H1 (cell line): ENCODE data around the gene RHOV. TPM values are rescaled to one million over a fixed set of nuclear protein-coding genes. Genes with fewer than 3 reads are reported as not detected.

ENCODE experiments used
- CTCF ChIA-PET: fragments of 300-600 bp; sonication (Branson Sonifier 250); formaldehyde crosslinking; loops from one replicate; lab custom pipeline; 2021; ENCODE audit not compliant: partially characterized antibody; lab: Charles Lee
- POLR2A ChIA-PET: fragments of 300-600 bp; sonication (Branson Sonifier 250); formaldehyde crosslinking; loops from one replicate; lab custom pipeline; 2021; ENCODE audit warnings: inconsistent platforms; ENCODE audit not compliant: partially characterized antibody; lab: Charles Lee
- DNase-seq, 2 experiments: peaks; one replicate each; pipeline versions ENCODE4 v3.0.0 to v3.0.0-alpha.2; 2010 to 2022; ENCODE audit warnings: low spot score in 2 of 2, low read depth in 1 of 2, mixed read lengths in 1 of 2
- FAIRE-seq: peaks from 2 replicates; lab custom pipeline; 2011; peaks lifted over from hg19 to GRCh38; lab: Jason Lieb, UNC
- H2AFZ ChIP-seq: 2 replicates; pipeline ENCODE4 v1.8.1; 2012; ENCODE audit warnings: low read length, inconsistent platforms
- H2AK5ac ChIP-seq: 2 replicates; pipeline ENCODE4 v1.6.1; 2013; ENCODE audit warnings: low read depth, low read length
- H2BK120ac ChIP-seq: replicated peaks from 2 replicates; pipeline ENCODE3; 2013; ENCODE audit warnings: low read depth, low read length, inconsistent platforms
- H2BK12ac ChIP-seq: 2 replicates; pipeline ENCODE4 v1.6.1; 2013; ENCODE audit warnings: low read depth, low read length
- H2BK15ac ChIP-seq: 2 replicates; pipeline ENCODE4 v1.6.1; 2013; ENCODE audit warnings: low read length
- H2BK20ac ChIP-seq: 2 replicates; pipeline ENCODE4 v1.6.1; 2013; ENCODE audit warnings: low read length
- H2BK5ac ChIP-seq: 2 replicates; pipeline ENCODE4 v1.6.1; 2013; ENCODE audit warnings: low read depth, low read length
- H3K14ac ChIP-seq: 2 replicates; pipeline ENCODE4 v1.6.1; 2013; ENCODE audit warnings: inconsistent platforms; ENCODE audit not compliant: insufficient read length
- H3K18ac ChIP-seq: 2 replicates; pipeline ENCODE4 v1.6.1; 2013; ENCODE audit warnings: low read length; ENCODE audit errors: extremely low read depth
- H3K23ac ChIP-seq: 2 replicates; pipeline ENCODE4 v1.6.1; 2013; ENCODE audit warnings: inconsistent platforms; ENCODE audit not compliant: insufficient read length
- H3K23me2 ChIP-seq: 2 replicates; pipeline ENCODE4 v1.6.1; 2013; ENCODE audit warnings: low read depth, low read length
- H3K27ac ChIP-seq: 2 replicates; pipeline ENCODE4 v1.6.1; 2011; ENCODE audit warnings: low read depth, low read length, inconsistent platforms
- H3K27me3 ChIP-seq, 4 experiments: replicated peaks in 1 of 4; 1 replicate in 1 of 4; 2 replicates in 3 of 4; pipeline versions ENCODE4 v1.6.1 to v1.8.1; 2011 to 2013; ENCODE audit warnings: low read length in 3 of 4, mild to moderate bottlenecking in 3 of 4, inconsistent platforms in 2 of 4, mixed read lengths in 2 of 4, moderate library complexity in 1 of 4; ENCODE audit not compliant: control insufficient read depth in 3 of 4, insufficient read depth in 3 of 4; ENCODE audit errors: extremely low read depth in 1 of 4
- H3K36me3 ChIP-seq, 4 experiments: 2 replicates each; pipeline versions ENCODE4 v1.6.1 to v1.8.1; 2011 to 2013; ENCODE audit warnings: mild to moderate bottlenecking in 4 of 4, low read length in 3 of 4, moderate library complexity in 2 of 4, control low read depth in 1 of 4, inconsistent platforms in 1 of 4; ENCODE audit not compliant: insufficient read depth in 4 of 4, control insufficient read depth in 2 of 4
- H3K4ac ChIP-seq: replicated peaks from 2 replicates; pipeline ENCODE3; 2013; ENCODE audit warnings: low read length, low read depth, mixed read lengths, inconsistent platforms; ENCODE audit not compliant: insufficient read length
- H3K4me1 ChIP-seq, 4 experiments: replicated peaks in 1 of 4; 1 replicate in 1 of 4; 2 replicates in 3 of 4; pipeline versions ENCODE4 v1.6.1 to v1.8.1; 2011 to 2013; ENCODE audit warnings: low read length in 3 of 4, inconsistent platforms in 2 of 4, mixed read lengths in 1 of 4; ENCODE audit not compliant: insufficient read depth in 4 of 4, control insufficient read depth in 3 of 4
- H3K4me2 ChIP-seq, 2 experiments: 2 replicates each; pipeline versions ENCODE4 v1.6.1 to v1.8.1; 2011 to 2013; ENCODE audit warnings: low read depth in 2 of 2, low read length in 2 of 2, control low read depth in 1 of 2, inconsistent platforms in 1 of 2, mild to moderate bottlenecking in 1 of 2; ENCODE audit not compliant: insufficient read depth in 1 of 2
- H3K4me3 ChIP-seq, 4 experiments: fragments of 200-600, 300-600 bp in 1 of 4; sonication (generic), shearing (Covaris generic), sonication (Bioruptor Twin) in 1 of 4; 2 replicates each; pipeline versions ENCODE4 v1.5.1 to v1.8.1; 2011 to 2016; ENCODE audit warnings: low read length in 4 of 4, low read depth in 3 of 4, control low read depth in 2 of 4, inconsistent platforms in 2 of 4, mild to moderate bottlenecking in 2 of 4, mixed read lengths in 1 of 4, moderate library complexity in 1 of 4; ENCODE audit not compliant: insufficient read depth in 2 of 4; ENCODE audit errors: extremely low read depth in 1 of 4
- H3K56ac ChIP-seq: replicated peaks from 2 replicates; pipeline ENCODE3; 2013; ENCODE audit warnings: low read depth, mild to moderate bottlenecking, mixed read lengths, low read length, inconsistent platforms; ENCODE audit not compliant: insufficient read length
- H3K79me1 ChIP-seq: 2 replicates; pipeline ENCODE4 v1.6.1; 2013; ENCODE audit warnings: low read depth, low read length, control low read depth
- H3K79me2 ChIP-seq, 2 experiments: 2 replicates each; pipeline versions ENCODE4 v1.6.1 to v1.8.1; 2012 to 2013; ENCODE audit warnings: low read length in 2 of 2, mild to moderate bottlenecking in 2 of 2, inconsistent platforms in 1 of 2; ENCODE audit not compliant: insufficient read depth in 2 of 2, control insufficient read depth in 1 of 2
- H3K9ac ChIP-seq, 4 experiments: replicated peaks in 1 of 4; 1 replicate in 1 of 4; 2 replicates in 3 of 4; pipeline versions ENCODE4 v1.6.1 to v1.8.1; 2011 to 2013; ENCODE audit warnings: low read depth in 3 of 4, low read length in 3 of 4, control low read depth in 2 of 4, mild to moderate bottlenecking in 2 of 4, moderate library complexity in 2 of 4, inconsistent platforms in 1 of 4; ENCODE audit errors: extremely low read depth in 1 of 4
- H3K9me3 ChIP-seq, 2 experiments: 2 replicates each; pipeline versions ENCODE4 v1.6.1 to v1.8.1; 2012 to 2013; ENCODE audit warnings: mild to moderate bottlenecking in 2 of 2, moderate library complexity in 2 of 2, control low read depth in 1 of 2, inconsistent platforms in 1 of 2, low read depth in 1 of 2, low read length in 1 of 2, mixed read lengths in 1 of 2; ENCODE audit not compliant: insufficient read depth in 2 of 2
- H4K20me1 ChIP-seq, 2 experiments: replicated peaks in 1 of 2; 2 replicates each; pipeline versions ENCODE3 to v1.8.1; 2011 to 2013; ENCODE audit warnings: inconsistent platforms in 2 of 2, low read length in 2 of 2, mild to moderate bottlenecking in 1 of 2; ENCODE audit not compliant: insufficient read depth in 2 of 2, control insufficient read depth in 1 of 2
- H4K5ac ChIP-seq: 2 replicates; pipeline ENCODE4 v1.6.1; 2013; ENCODE audit warnings: low read length, low read depth, mixed read lengths, inconsistent platforms; ENCODE audit not compliant: insufficient read length
- H4K8ac ChIP-seq: 2 replicates; pipeline ENCODE4 v1.8.0; 2013; ENCODE audit warnings: mild to moderate bottlenecking, moderate library complexity, low read length, inconsistent platforms; ENCODE audit not compliant: insufficient read depth; ENCODE audit errors: extremely low read depth
- H4K91ac ChIP-seq: replicated peaks from 2 replicates; pipeline ENCODE3; 2013; ENCODE audit warnings: low read length, mixed read lengths, inconsistent platforms; ENCODE audit not compliant: insufficient read length
- ATF3 ChIP-seq: IDR thresholded peaks from 2 replicates; pipeline ENCODE4 v1.6.1; 2011; ENCODE audit warnings: low read depth, mild to moderate bottlenecking, low read length; ENCODE audit not compliant: insufficient read depth
- BCL11A ChIP-seq, 2 experiments: IDR thresholded peaks; one replicate each; pipeline ENCODE4 v1.6.1; 2011; ENCODE audit warnings: low read depth in 2 of 2, low read length in 2 of 2, mild to moderate bottlenecking in 2 of 2
- CHD1 ChIP-seq: IDR thresholded peaks from 2 replicates; pipeline ENCODE4 v1.6.1; 2012; ENCODE audit warnings: low read depth, low read length, improper control_type of control experiment
- EP300 ChIP-seq, 2 experiments: IDR thresholded peaks; 1 replicate in 1 of 2; 2 replicates in 1 of 2; pipeline ENCODE4 v1.6.1; 2011 to 2012; ENCODE audit warnings: low read depth in 2 of 2, low read length in 2 of 2, mild to moderate bottlenecking in 2 of 2, borderline replicate concordance in 1 of 2, inconsistent platforms in 1 of 2, moderate library complexity in 1 of 2
- EZH2 ChIP-seq: fragments of 200-600 bp; sonication (generic); IDR thresholded peaks from 2 replicates; pipeline ENCODE4 v1.7.1; 2012; ENCODE audit warnings: low read depth, mild to moderate bottlenecking, moderate library complexity, low read length, inconsistent platforms; ENCODE audit not compliant: severe bottlenecking
- KDM5A ChIP-seq: fragments of 200-600 bp; IDR thresholded peaks from 2 replicates; pipeline ENCODE4 v1.7.1; 2012; ENCODE audit warnings: mild to moderate bottlenecking, low read length, inconsistent platforms, mixed read lengths
- POLR2AphosphoS5 ChIP-seq: IDR thresholded peaks from 2 replicates; pipeline ENCODE4 v1.6.1; 2011; ENCODE audit warnings: low read depth, low read length
- RBBP5 ChIP-seq: IDR thresholded peaks from 2 replicates; pipeline ENCODE4 v1.7.1; 2012; ENCODE audit warnings: low read depth, mild to moderate bottlenecking, inconsistent platforms, low read length, moderate library complexity, borderline replicate concordance
- WGBS, 2 experiments: shearing (Covaris generic) in 1 of 2; methylation state at CpG; one replicate each; pipeline versions ENCODE4 v1.1.6 to v1.1.7; 2013 to 2015; ENCODE audit warnings: low lambda C conversion rate in 2 of 2, mixed read lengths in 2 of 2, inconsistent platforms in 1 of 2, low coverage in 1 of 2, missing lambda C conversion rate in 1 of 2; ENCODE audit not compliant: insufficient replicate concordance in 2 of 2, insufficient coverage in 1 of 2, insufficient read length in 1 of 2; ENCODE audit errors: extremely low coverage in 1 of 2, missing lambda C conversion rate in 1 of 2; 5-methylcytosine and 5-hydroxymethylcytosine counted together
- polyA plus RNA-seq, 7 experiments: library from polyadenylated mRNA; depleted of rRNA in 3 of 7; stranded (reverse) in 5 of 7; unstranded in 2 of 7; fragments of >200 nt in 5 of 7; fragments of 200-250 nt in 2 of 7; gene quantifications; 1 replicate in 5 of 7; 2 replicates in 1 of 7; 4 replicates in 1 of 7; pipeline versions ENCODE4 v1.2.1 to v1.2.3, GENCODE V29; 2011 to 2013; ENCODE audit warnings: missing spikeins in 2 of 7, mixed read lengths in 2 of 7
- total RNA-seq: library from RNA; stranded (reverse); fragmentation: NEBNext Ultra II Directional; extraction: Animal tissue kit (Norgen Biotek cat#: 25700); gene quantifications from 2 replicates; pipeline ENCODE4 v1.2.1, GENCODE V29; 2021
- TF ChIP-seq, protein P1 (sequence below), 3 experiments: IDR thresholded peaks; 1 replicate in 2 of 3; 2 replicates in 1 of 3; pipeline versions ENCODE4 v1.5.1 to v1.6.1; 2011; ENCODE audit warnings: low read length in 3 of 3, mild to moderate bottlenecking in 3 of 3, inconsistent platforms in 2 of 3, low read depth in 1 of 3, moderate library complexity in 1 of 3; ENCODE audit not compliant: insufficient read depth in 1 of 3; ENCODE audit errors: control extremely low read depth in 1 of 3

The RHOV gene
- total and polyA plus RNA-seq, 2 of the 8 experiments (the other 6 are each of a cell fraction or from before 2014, with no cell fraction given) = 1.5 to 2.7 TPM

DNA sequence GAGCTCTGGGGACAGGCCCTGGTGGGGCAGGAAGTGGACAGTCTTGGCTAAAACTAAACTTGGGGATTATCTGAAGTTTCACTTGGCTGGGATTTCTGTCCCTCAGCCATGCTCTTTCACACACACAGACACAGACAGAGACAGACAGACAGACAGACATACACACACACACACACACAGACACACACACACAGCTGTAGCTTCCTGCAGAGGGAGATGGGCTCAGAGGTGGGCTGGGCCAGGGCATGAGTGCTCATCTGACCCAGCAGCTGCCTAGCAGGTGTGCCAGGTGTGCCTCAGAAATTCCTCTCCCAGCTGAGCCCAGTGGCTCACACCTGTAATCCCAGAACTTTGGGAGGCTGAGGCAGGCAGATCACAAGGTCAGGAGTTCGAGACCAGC, 3.3 kb downstream of the RHOV start:
- Histone ChIP-seq H3K18ac (no peak overlapping the region), H3K9me3 (no peaks in the 10 kb centered on the region), H3K4ac (no peak overlapping the region), H4K8ac (peak overlapping the region; percentile 57; the same call in 1 of the 2 replicates), H3K36me3 (no peaks in the 10 kb centered on the region), H3K27me3 (0 out of 7 replicates have a peak, but pooled peaks cover 0 to 2% (median 0%) of the 10 kb centered on the region in 4 experiments), H3K14ac (no peak overlapping the region), H4K91ac (no peak overlapping the region), H4K5ac (no peak overlapping the region), H3K56ac (no peak overlapping the region), H3K9ac (no peak overlapping the region), H3K27ac (no peak overlapping the region), H2BK5ac (no peak overlapping the region), H3K23ac (no peak overlapping the region), H2BK15ac (no peak overlapping the region), H3K4me1 (peaks cover 0 to 18% (median 12%) of the 10 kb centered on the region in 4 experiments; a peak in 6 of 7 replicates), H3K4me2 (no peak overlapping the region), H2BK120ac (no peak overlapping the region), H3K4me3 (no peak overlapping the region), H3K23me2 (no peaks in the 10 kb centered on the region), H4K20me1 (no peaks in the 10 kb centered on the region), H2BK12ac (no peak overlapping the region), H2AK5ac (no peak overlapping the region), H3K79me1 (no peaks in the 10 kb centered on the region), H3K79me2 (no peaks in the 10 kb centered on the region), H2BK20ac (no peak overlapping the region), H2AFZ (no peak overlapping the region)
- 92% methylated on average over 1 of the region's 1 CpG; no CpG with 5 or more reads in 1 of the 2 experiments for WGBS, 2 experiments
- TF ChIP-seq POLR2AphosphoS5 = no peak
- TF ChIP-seq EZH2 = no peak
- no peak for TF ChIP-seq ATF3
- no peak for TF ChIP-seq EP300 (IDR thresholded peaks at IDR 0.05; ENCODE audit: borderline replicate concordance in 1 of 2, low read depth in 2 of 2, low read length in 2 of 2)
- TF ChIP-seq, protein P1, sequence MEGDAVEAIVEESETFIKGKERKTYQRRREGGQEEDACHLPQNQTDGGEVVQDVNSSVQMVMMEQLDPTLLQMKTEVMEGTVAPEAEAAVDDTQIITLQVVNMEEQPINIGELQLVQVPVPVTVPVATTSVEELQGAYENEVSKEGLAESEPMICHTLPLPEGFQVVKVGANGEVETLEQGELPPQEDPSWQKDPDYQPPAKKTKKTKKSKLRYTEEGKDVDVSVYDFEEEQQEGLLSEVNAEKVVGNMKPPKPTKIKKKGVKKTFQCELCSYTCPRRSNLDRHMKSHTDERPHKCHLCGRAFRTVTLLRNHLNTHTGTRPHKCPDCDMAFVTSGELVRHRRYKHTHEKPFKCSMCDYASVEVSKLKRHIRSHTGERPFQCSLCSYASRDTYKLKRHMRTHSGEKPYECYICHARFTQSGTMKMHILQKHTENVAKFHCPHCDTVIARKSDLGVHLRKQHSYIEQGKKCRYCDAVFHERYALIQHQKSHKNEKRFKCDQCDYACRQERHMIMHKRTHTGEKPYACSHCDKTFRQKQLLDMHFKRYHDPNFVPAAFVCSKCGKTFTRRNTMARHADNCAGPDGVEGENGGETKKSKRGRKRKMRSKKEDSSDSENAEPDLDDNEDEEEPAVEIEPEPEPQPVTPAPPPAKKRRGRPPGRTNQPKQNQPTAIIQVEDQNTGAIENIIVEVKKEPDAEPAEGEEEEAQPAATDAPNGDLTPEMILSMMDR (IDR thresholded peaks at IDR 0.05; ENCODE audit: control extremely low read depth in 1 of 3, insufficient read depth in 1 of 3, low read depth in 1 of 3, low read length in 3 of 3) = no peak
- TF ChIP-seq KDM5A = no peak
- no peak for TF ChIP-seq RBBP5
- no peak for TF ChIP-seq CHD1
- TF ChIP-seq BCL11A (IDR thresholded peaks at IDR 0.05; ENCODE audit: low read depth in 2 of 2, low read length in 2 of 2) = no peak
- CTCF ChIA-PET = interaction anchor here (0.6 to 7.8 kb wide), 5 partner anchors 24 to 126 kb away, joined by 3 to 51 read pairs (median 3); partner anchors contain the start of gene VPS18
- DNase-seq (no peak), FAIRE-seq (no peak)
- POLR2A ChIA-PET = interaction anchor here (0.7 to 3.4 kb wide), 9 partner anchors 11 to 301 kb away, joined by 3 to 10 read pairs (median 3); partner anchors contain the start of genes DNAJC17 and VPS18
